HG03460 (cell line): Measurements from ENCODE around the gene GMDS.

ENCODE experiments used
- ATAC-seq: cut with Tn5 transposase; IDR thresholded peaks from one replicate; pipeline ENCODE4 v1.9.1; 2021; ENCODE audit not compliant: unreplicated experiment

GMDS gene

GRCh38 chr6:1841136-1841535, 404.3 kb downstream of the GMDS start:
- ATAC-seq = no peak

GRCh38 chr6:1840491-1841121, 404.8 kb downstream of the GMDS start:
- ATAC-seq = no peak

- ATAC-seq = no peak
Measured at GRCh38 chr6:1839361-1839760, 406.0 kb downstream of the GMDS start.

DNA sequence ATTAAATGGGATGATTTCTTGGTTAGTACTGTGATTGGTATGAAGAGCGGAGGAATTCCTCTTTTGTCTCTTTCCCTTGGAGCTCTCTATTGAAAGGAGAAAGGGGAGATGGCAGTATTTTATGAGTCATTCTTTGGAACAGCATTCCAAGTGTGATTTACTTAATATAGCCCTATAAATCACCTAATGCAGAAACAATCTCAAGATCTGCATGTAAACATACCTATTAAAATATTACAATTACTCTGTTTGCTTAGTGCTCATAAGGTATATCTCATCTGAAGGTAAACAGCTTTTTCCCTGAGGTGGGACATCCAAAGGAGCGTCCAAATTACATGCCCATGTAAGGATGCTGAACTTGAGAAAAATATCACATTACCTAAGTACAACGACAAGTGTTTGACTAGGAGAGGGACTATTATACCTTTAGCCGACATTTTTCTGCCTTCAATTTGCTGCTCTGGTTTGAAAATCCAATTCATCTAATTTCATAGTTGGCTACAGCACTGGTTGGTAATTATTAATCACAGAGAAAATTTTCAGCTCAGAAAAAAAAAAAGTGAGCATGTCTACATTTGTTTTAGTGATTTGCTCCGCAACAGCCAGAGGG, 406.7 kb downstream of the GMDS start:
- no peak for ATAC-seq

DNA sequence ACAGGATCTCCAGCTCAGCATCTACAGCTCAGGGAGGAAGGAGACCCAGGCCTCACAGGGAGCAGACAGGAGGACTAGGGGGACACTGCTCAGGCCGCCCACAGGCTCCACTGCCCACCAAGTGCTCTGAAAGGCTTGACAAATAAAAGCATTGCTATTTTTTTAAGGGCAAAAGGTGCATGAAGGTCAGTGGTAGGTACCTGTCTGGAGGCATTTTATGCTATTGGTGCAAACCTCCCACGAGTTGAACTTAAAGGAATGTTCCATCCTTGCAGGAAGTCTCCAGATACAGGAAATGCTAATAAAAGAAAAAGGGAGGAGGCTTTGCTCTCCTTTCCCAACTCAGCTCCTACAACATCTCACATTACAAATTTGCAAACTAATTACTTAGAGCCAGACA, 407.6 kb downstream of the GMDS start:
- no peak for ATAC-seq

DNA sequence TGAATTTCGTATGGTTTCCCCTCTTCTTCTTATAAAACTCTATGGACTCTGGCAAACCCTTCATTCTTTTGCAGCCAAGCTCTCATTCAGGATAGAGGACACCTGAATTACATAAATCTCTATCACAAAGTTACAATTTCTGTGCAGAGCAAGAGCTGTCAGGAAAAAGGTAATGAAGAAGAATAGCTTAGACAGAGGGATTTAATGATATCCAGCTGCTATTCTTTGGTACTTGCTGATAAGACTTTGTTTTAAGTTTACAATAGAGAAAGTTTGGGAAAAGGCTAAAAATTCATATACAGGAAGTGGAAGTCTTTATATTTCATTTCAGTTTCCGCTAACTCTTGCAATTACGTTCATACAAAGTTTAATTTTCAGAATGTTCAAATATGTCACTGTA, 408.7 kb downstream of the GMDS start:
- ATAC-seq = no peak

DNA sequence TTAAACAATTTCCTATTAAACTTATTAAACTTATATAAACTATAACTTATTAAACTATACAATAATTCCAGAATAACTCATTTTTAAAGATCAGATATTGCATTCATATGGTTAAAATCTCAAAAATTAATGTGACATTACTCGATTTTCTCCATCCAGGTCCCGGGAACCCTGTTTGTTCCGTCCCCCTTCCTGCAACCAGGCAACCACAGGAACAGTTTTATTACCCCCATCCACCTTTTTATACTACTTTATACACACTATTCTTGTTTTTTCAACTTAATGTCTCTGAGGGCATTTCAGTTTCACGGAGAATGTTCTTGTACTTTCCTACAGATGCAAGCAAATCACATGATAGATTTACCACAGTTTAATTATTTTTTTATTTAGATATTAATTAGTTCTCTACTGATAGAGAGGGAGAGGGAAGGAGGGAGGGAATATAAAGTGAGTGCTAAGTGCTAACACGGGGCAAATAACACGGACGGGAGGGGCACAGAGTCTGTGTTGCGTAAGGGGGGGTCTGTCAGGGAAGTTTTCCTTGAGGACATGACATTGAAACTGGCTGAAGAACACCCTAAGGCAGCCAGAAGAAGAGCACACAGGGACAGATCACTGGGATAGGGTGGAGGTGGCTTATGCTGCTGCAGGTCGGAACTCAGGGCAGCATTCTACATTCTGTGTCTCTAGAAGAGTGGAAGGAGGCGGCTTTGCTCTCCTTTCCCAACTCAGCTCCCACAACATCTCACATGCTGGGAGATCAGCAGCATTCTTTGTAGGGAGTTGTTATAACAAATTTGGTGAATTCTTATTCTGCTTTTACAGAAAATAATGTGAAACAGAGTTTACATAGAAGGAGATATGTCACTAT, 410.5 kb downstream of the GMDS start:
- no peak for ATAC-seq

GRCh38 chr6:1834207-1834606, 411.2 kb downstream of the GMDS start:
- no peak for ATAC-seq

- ATAC-seq = no peak
Measured at GRCh38 chr6:1832844-1833787, 412.3 kb downstream of the GMDS start.

GRCh38 chr6:1832358-1832757, 413.0 kb downstream of the GMDS start:
- ATAC-seq = no peak

GRCh38 chr6:1827984-1828793, 417.2 kb downstream of the GMDS start:
- ATAC-seq = no peak

- ATAC-seq = no peak
Measured at GRCh38 chr6:1825926-1826325, 419.5 kb downstream of the GMDS start.

- no peak for ATAC-seq
Measured at GRCh38 chr6:1825277-1825676, 420.1 kb downstream of the GMDS start.

- no peak for ATAC-seq
Measured at GRCh38 chr6:1821513-1822183, 423.8 kb downstream of the GMDS start.

- no peak for ATAC-seq
Measured at GRCh38 chr6:1821164-1821512, 424.3 kb downstream of the GMDS start.

GRCh38 chr6:1820714-1821113, 424.7 kb downstream of the GMDS start:
- ATAC-seq = no peak

GRCh38 chr6:1820165-1820564, 425.2 kb downstream of the GMDS start:
- no peak for ATAC-seq

GRCh38 chr6:1819007-1819406, 426.4 kb downstream of the GMDS start:
- ATAC-seq = no peak

- no peak for ATAC-seq
Measured at GRCh38 chr6:1817033-1817761, 428.2 kb downstream of the GMDS start.
